Bronchial epithelial cell (primary cell): Measurements from ENCODE around the gene ZEB1. TPM values are rescaled to one million over a fixed set of nuclear protein-coding genes. Genes with fewer than 3 reads are reported as not detected.
A peak's percentile ranks its signal among the peaks of the same experiment; 100 is the strongest.
"Not testable (repeated sequence)": the region's sequence is repeated elsewhere in the genome, so short reads cannot be mapped to it uniquely, and the experiment has no call there.

Experiments
- DNase-seq: peaks from one replicate; pipeline ENCODE4 v3.0.0-alpha.2; 2010; ENCODE audit warnings: low read depth
- FAIRE-seq: peaks from 2 replicates; lab custom pipeline; 2011; peaks lifted over from hg19 to GRCh38; lab: Jason Lieb, UNC
- H3K27me3 ChIP-seq: 2 replicates; pipeline ENCODE4 v1.5.1; 2011; ENCODE audit warnings: low read length; ENCODE audit not compliant: control insufficient read depth, insufficient read depth
- H3K36me3 ChIP-seq: 2 replicates; pipeline ENCODE4 v1.5.1; 2011; ENCODE audit warnings: low read length; ENCODE audit not compliant: control insufficient read depth, insufficient read depth
- H3K4me3 ChIP-seq: 2 replicates; pipeline ENCODE4 v1.5.1; 2011; ENCODE audit warnings: mild to moderate bottlenecking, low read depth, low read length, control low read depth
- CTCF ChIP-seq: IDR thresholded peaks from 2 replicates; pipeline ENCODE4 v1.5.1; 2011; ENCODE audit warnings: mild to moderate bottlenecking, moderate library complexity, low read length, control low read depth, inconsistent platforms; ENCODE audit not compliant: insufficient read depth, severe bottlenecking
- total RNA-seq: library from RNA; depleted of rRNA; stranded (reverse); fragments of >200 nt; gene quantifications from 2 replicates; pipeline ENCODE4 v1.2.1, GENCODE V29; 2014

ZEB1 gene
- total RNA-seq, 1 donor from 2014 or later: 2.6 TPM

- TF ChIP-seq CTCF: no peak
- DNase-seq (no peak), FAIRE-seq (no peak)
- no peak overlapping the region for H3K4me3 ChIP-seq
- no peaks in the 10 kb centered on the region for H3K27me3 ChIP-seq
- H3K36me3 ChIP-seq: no peaks in the 10 kb centered on the region
Measured at GRCh38 chr10:31350891-31351290, 31.9 kb downstream of the ZEB1 start.

GRCh38 chr10:31352436-31353226, 33.6 kb downstream of the ZEB1 start:
- no peaks in the 10 kb centered on the region for H3K27me3 ChIP-seq
- TF ChIP-seq CTCF: no peak
- DNase-seq (no peak), FAIRE-seq (no peak)
- no peaks in the 10 kb centered on the region for H3K36me3 ChIP-seq
- H3K4me3 ChIP-seq: no peak overlapping the region

- Histone ChIP-seq H3K4me3 (no peak overlapping the region), H3K27me3 (no peaks in the 10 kb centered on the region), H3K36me3 (no peaks in the 10 kb centered on the region)
- no peak for FAIRE-seq
- no peak for TF ChIP-seq CTCF
- peak; percentile 98 for DNase-seq
Measured at GRCh38 chr10:31353574-31353973, 34.6 kb downstream of the ZEB1 start.

- no peak for FAIRE-seq
- no peaks in the 10 kb centered on the region for H3K27me3 ChIP-seq
- H3K4me3 ChIP-seq: no peak overlapping the region
- TF ChIP-seq CTCF: no peak
- DNase-seq: no peak
- H3K36me3 ChIP-seq: no peaks in the 10 kb centered on the region
Measured at GRCh38 chr10:31358688-31359330, 39.8 kb downstream of the ZEB1 start.

- no peak for FAIRE-seq
Measured at GRCh38 chr10:31359979-31360378, 41.0 kb downstream of the ZEB1 start.

GRCh38 chr10:31361475-31361874, 42.5 kb downstream of the ZEB1 start:
- H3K27me3 ChIP-seq, H3K36me3 ChIP-seq, H3K4me3 ChIP-seq, DNase-seq, FAIRE-seq: not testable (repeated sequence)

More at GRCh38 chr10:31359979-31360378, 41.0 kb downstream of the ZEB1 start:
- no peaks in the 10 kb centered on the region for H3K27me3 ChIP-seq
- TF ChIP-seq CTCF: no peak
- DNase-seq: no peak
- H3K4me3 ChIP-seq: no peak overlapping the region
- no peaks in the 10 kb centered on the region for H3K36me3 ChIP-seq
